Esophagus muscularis mucosa (tissue), 4 donors: ENCODE measurements around the gene WFDC5. TPM values are rescaled to one million over a fixed set of nuclear protein-coding genes. Genes with fewer than 3 reads are reported as not detected.

Experiments
- DNase-seq: peaks from one replicate; pipeline ENCODE4 v3.0.0-alpha.2; 2017; ENCODE audit errors: extremely low spot score
- H3K27ac ChIP-seq, 4 donors: fragments of 200-600 bp; sonication (generic); replicated peaks in 1 of 4; 1 replicate in 3 of 4; 2 replicates in 1 of 4; pipeline ENCODE4 v1.5.1; 2016 to 2019; ENCODE audit warnings: mild to moderate bottlenecking in 1 of 4
- H3K27me3 ChIP-seq, 4 donors: fragments of 200-600 bp; sonication (generic); one replicate each; pipeline versions ENCODE4 v1.5.1 to v1.6.0; 2016 to 2019
- H3K36me3 ChIP-seq, 4 donors: fragments of 200-600 bp; sonication (generic); one replicate each; pipeline ENCODE4 v1.5.1; 2016 to 2019
- H3K4me1 ChIP-seq, 4 donors: fragments of 200-600 bp; sonication (generic); one replicate each; pipeline ENCODE4 v1.5.1; 2016 to 2019
- H3K4me3 ChIP-seq, 4 donors: fragments of 200-600 bp; sonication (generic); 1 replicate in 2 of 4; 2 replicates in 2 of 4; pipeline ENCODE4 v1.5.1; 2016 to 2019; ENCODE audit warnings: mild to moderate bottlenecking in 4 of 4, moderate library complexity in 1 of 4
- H3K9me3 ChIP-seq, 4 donors: fragments of 200-600 bp; sonication (generic); 1 replicate in 3 of 4; 2 replicates in 1 of 4; pipeline ENCODE4 v1.5.1; 2016 to 2019
- CTCF ChIP-seq, 3 experiments: fragments of 200-600 bp in 2 of 3; fragments of 450-650 bp in 1 of 3; sonication (generic) in 2 of 3; IDR thresholded peaks; one replicate each; pipeline ENCODE4 v1.5.1; 2017 to 2019; ENCODE audit warnings: antibody characterized with exemption in 3 of 3, mild to moderate bottlenecking in 2 of 3, moderate library complexity in 1 of 3
- EP300 ChIP-seq: sonication (generic); formaldehyde crosslinking; IDR thresholded peaks from one replicate; pipeline ENCODE4 v1.6.1; 2017; ENCODE audit warnings: antibody characterized with exemption
- POLR2A ChIP-seq: fragments of 450-650 bp; IDR thresholded peaks from one replicate; pipeline ENCODE4 v1.6.1; 2017; ENCODE audit warnings: antibody characterized with exemption, moderate library complexity, mild to moderate bottlenecking, low read depth
- POLR2AphosphoS5 ChIP-seq, 2 donors: sonication (generic); formaldehyde crosslinking; IDR thresholded peaks; one replicate each; pipeline ENCODE4 v1.6.1; 2017; ENCODE audit warnings: antibody characterized with exemption in 2 of 2
- WGBS: methylation state at CpG from one replicate; pipeline ENCODE4 v1.1.5; 2018; 5-methylcytosine and 5-hydroxymethylcytosine counted together
- intact Hi-C: fragments of 100-400 bp; cut with DNase I; formaldehyde crosslinking; loops from one replicate; pipeline ENCODE4 v1.15.1; 2023
- total RNA-seq, 4 donors: library from RNA; depleted of rRNA; stranded (reverse); fragments of >200 nt; gene quantifications; one replicate each; pipeline versions ENCODE4 v1.1.0 to v1.2.1, GENCODE V29; 2016

The WFDC5 gene
- total RNA-seq, 4 donors from 2014 or later: not detected

GRCh38 chr20:45098103-45098773, 16.7 kb downstream of the WFDC5 start:
- Histone ChIP-seq H3K9me3 (peaks cover 0 to 5% (median 0%) of the 10 kb centered on the region in 4 donors), H3K27me3 (peaks cover 0 to 78% (median 32%) of the 10 kb centered on the region in 4 donors), H3K36me3 (no peaks in the 10 kb centered on the region), H3K4me1 (peaks cover 6 to 30% (median 20%) of the 10 kb centered on the region in 4 donors), H3K4me3 (peak overlapping the region; percentile 13 to 39 (median 30)), H3K27ac (no peak overlapping the region)
- intact Hi-C loops: loop anchor here (5.0 kb wide), 2 partner anchors 56 to 86 kb away; no protein-coding TSS in a partner anchor
- TF ChIP-seq CTCF (IDR thresholded peaks at IDR 0.05) (no peak), POLR2AphosphoS5 (IDR thresholded peaks at IDR 0.05) (no peak), POLR2A (no peak), EP300 (no peak)
- 2% methylated on average over 11 of the region's 91 CpGs for WGBS
- no peak for DNase-seq

GRCh38 chr20:45097485-45098102, 17.4 kb downstream of the WFDC5 start:
- Histone ChIP-seq H3K4me1 (peaks cover 6 to 30% (median 20%) of the 10 kb centered on the region in 4 donors), H3K27ac (no peak overlapping the region), H3K36me3 (no peaks in the 10 kb centered on the region), H3K9me3 (no peaks in the 10 kb centered on the region), H3K27me3 (peaks cover 0 to 72% (median 32%) of the 10 kb centered on the region in 4 donors), H3K4me3 (peak overlapping the region; percentile 13 to 39 (median 30))
- no peak for TF ChIP-seq EP300
- peak in 1 of 3 experiments; percentile 24 for TF ChIP-seq CTCF (IDR thresholded peaks at IDR 0.05)
- TF ChIP-seq POLR2AphosphoS5 (IDR thresholded peaks at IDR 0.05): no peak
- no peak for TF ChIP-seq POLR2A
- DNase-seq: no peak
- 61% methylated on average over 14 of the region's 56 CpGs for WGBS
- intact Hi-C loops: loop anchor here (5.0 kb wide), 2 partner anchors 55 to 85 kb away; no protein-coding TSS in a partner anchor

GRCh38 chr20:45096781-45097180, 18.2 kb downstream of the WFDC5 start:
- Histone ChIP-seq H3K9me3 (no peaks in the 10 kb centered on the region), H3K36me3 (no peaks in the 10 kb centered on the region), H3K27me3 (peaks cover 0 to 69% (median 32%) of the 10 kb centered on the region in 4 donors), H3K4me1 (peaks cover 6 to 30% (median 20%) of the 10 kb centered on the region in 4 donors), H3K4me3 (no peak overlapping the region), H3K27ac (no peak overlapping the region)
- intact Hi-C loops: loop anchor here (5.0 kb wide), 2 partner anchors 54 to 84 kb away; no protein-coding TSS in a partner anchor
- TF ChIP-seq POLR2A: no peak
- WGBS: 84% methylated on average over 9 of the region's 9 CpGs
- no peak for DNase-seq

- Histone ChIP-seq H3K27me3 (peaks cover 0 to 60% (median 28%) of the 10 kb centered on the region in 4 donors), H3K36me3 (no peaks in the 10 kb centered on the region), H3K4me1 (peaks cover 6 to 28% (median 17%) of the 10 kb centered on the region in 4 donors), H3K4me3 (no peak overlapping the region), H3K9me3 (no peaks in the 10 kb centered on the region), H3K27ac (no peak overlapping the region)
- intact Hi-C loops: loop anchor here (5.0 kb wide), 2 partner anchors 54 to 84 kb away; no protein-coding TSS in a partner anchor
- DNase-seq: no peak
- 8% methylated on average over 2 of the region's 7 CpGs for WGBS
- TF ChIP-seq POLR2AphosphoS5 (IDR thresholded peaks at IDR 0.05) (no peak), CTCF (IDR thresholded peaks at IDR 0.05) (peak; percentile 52 to 79 (median 64)), EP300 (no peak)
Measured at GRCh38 chr20:45095805-45096238, 19.2 kb downstream of the WFDC5 start.

GRCh38 chr20:45094864-45095574, 20.0 kb downstream of the WFDC5 start:
- no peak overlapping the region for H3K27ac ChIP-seq
- no peak for TF ChIP-seq EP300
- no peak for TF ChIP-seq POLR2A
- TF ChIP-seq POLR2AphosphoS5 (IDR thresholded peaks at IDR 0.05): no peak
- no peak for TF ChIP-seq CTCF (IDR thresholded peaks at IDR 0.05)
- H3K4me1 ChIP-seq: peaks cover 6 to 23% (median 13%) of the 10 kb centered on the region in 4 donors
- WGBS: 99% methylated on average over 9 of the region's 11 CpGs
- DNase-seq: no peak
- H3K36me3 ChIP-seq: no peaks in the 10 kb centered on the region
- H3K27me3 ChIP-seq: peaks cover 0 to 52% (median 26%) of the 10 kb centered on the region in 4 donors
- no peaks in the 10 kb centered on the region for H3K9me3 ChIP-seq
- no peak overlapping the region for H3K4me3 ChIP-seq
- intact Hi-C loops: loop anchor here (5.0 kb wide), 2 partner anchors 53 to 83 kb away; no protein-coding TSS in a partner anchor
